ENCODE results near the gene IRF7.

IRF7 gene

GRCh38 chr11:567629-568292 lies 48.0 kb downstream of the IRF7 start:
- TF ChIP-seq CTCF (IDR thresholded peaks at IDR 0.05; ENCODE audit: control extremely low read depth, extremely low read depth, low read depth, missing control alignments) = no peak
- CTCF ChIA-PET = interaction anchor here (1.2 to 5.8 kb wide), 2 partner anchors 12 to 49 kb away, joined by 3 to 36 read pairs; no protein-coding TSS in a partner anchor
- POLR2A ChIA-PET = no interaction called here
- no peak for DNase-seq (ENCODE audit: extremely low spot score)

- POLR2A ChIA-PET = no interaction called here
- no peak for TF ChIP-seq CTCF (IDR thresholded peaks at IDR 0.05; ENCODE audit: control extremely low read depth, extremely low read depth, low read depth, missing control alignments)
- DNase-seq (ENCODE audit: extremely low spot score) = no peak
- CTCF ChIA-PET = interaction anchor here (1.2 to 5.8 kb wide), 2 partner anchors 11 to 48 kb away, joined by 3 to 36 read pairs; no protein-coding TSS in a partner anchor
These were observed 48.6 kb downstream of the IRF7 start for GRCh38 chr11:567011-567628.

- CTCF ChIA-PET = interaction anchor here (1.4 to 5.8 kb wide), 2 partner anchors 10 to 158 kb away, joined by 3 to 36 read pairs; no protein-coding TSS in a partner anchor
- peak; percentile 3 for TF ChIP-seq CTCF (IDR thresholded peaks at IDR 0.05; ENCODE audit: control extremely low read depth, extremely low read depth, low read depth, missing control alignments)
- no peak for DNase-seq (ENCODE audit: extremely low spot score)
These were observed 49.7 kb downstream of the IRF7 start for GRCh38 chr11:565921-566509.

GRCh38 chr11:563812-564578 lies 51.8 kb downstream of the IRF7 start:
- DNase-seq (ENCODE audit: extremely low spot score) = no peak
- ChIA-PET CTCF (interaction anchor here (0.9 to 5.8 kb wide), 3 partner anchors 8 to 12 kb away, joined by 3 to 36 read pairs (median 6); partner anchors contain the start of gene PHRF1), POLR2A (interaction anchor here (0.9 to 2.8 kb wide), 2 partner anchors 12 kb away, joined by 3 to 8 read pairs; partner anchors contain the start of gene PHRF1)
- TF ChIP-seq CTCF (IDR thresholded peaks at IDR 0.05; ENCODE audit: control extremely low read depth, extremely low read depth, low read depth, missing control alignments) = no peak

More at GRCh38 chr11:565921-566509, 49.7 kb downstream of the IRF7 start:
- POLR2A ChIA-PET = interaction anchor here (0.5 kb wide), 1 partner anchor 357 kb away, joined by 3 read pairs; no protein-coding TSS in a partner anchor

- POLR2A ChIA-PET = interaction anchor here (2.8 kb wide), 1 partner anchor 13 kb away, joined by 8 read pairs; the partner anchor contains the start of gene PHRF1
- no peak for DNase-seq (ENCODE audit: extremely low spot score)
- no peak for TF ChIP-seq CTCF (IDR thresholded peaks at IDR 0.05; ENCODE audit: control extremely low read depth, extremely low read depth, low read depth, missing control alignments)
- CTCF ChIA-PET = interaction anchor here (1.4 kb wide), 1 partner anchor 9 kb away, joined by 6 read pairs; no protein-coding TSS in a partner anchor
These were observed 52.5 kb downstream of the IRF7 start for GRCh38 chr11:563066-563811.

Measured in GM10248 (cell line).